DOHH2 (cell line): ENCODE measurements around the gene HECTD3.

Source experiments
- H3F3A ChIP-seq: fragments of 200-600 bp; sonication (generic), shearing (Covaris generic); 2 replicates; pipeline ENCODE4 v1.6.0; 2016; ENCODE audit warnings: antibody characterized with exemption, mild to moderate bottlenecking; ENCODE audit not compliant: control insufficient read depth, insufficient read depth
- H3K27ac ChIP-seq: fragments of 200-600 bp; sonication (generic); 2 replicates; pipeline ENCODE4 v1.5.1; 2014; ENCODE audit warnings: low read depth, mild to moderate bottlenecking, low read length, moderate library complexity
- H3K27me3 ChIP-seq: fragments of 200-600 bp; sonication (generic); 2 replicates; pipeline ENCODE4 v1.6.1; 2014; ENCODE audit warnings: mild to moderate bottlenecking, low read length, mixed read lengths; ENCODE audit not compliant: control insufficient read depth
- H3K36me3 ChIP-seq: fragments of 200-600 bp; sonication (generic); 2 replicates; pipeline ENCODE4 v1.6.1; 2014; ENCODE audit warnings: mild to moderate bottlenecking, low read length, moderate library complexity, mixed read lengths; ENCODE audit not compliant: control insufficient read depth
- H3K4me1 ChIP-seq: fragments of 200-600 bp; sonication (generic); 2 replicates; pipeline ENCODE4 v1.6.1; 2014; ENCODE audit warnings: mild to moderate bottlenecking, low read length, mixed read lengths; ENCODE audit not compliant: control insufficient read depth
- H3K4me2 ChIP-seq: fragments of 200-600 bp; sonication (generic); 2 replicates; pipeline ENCODE4 v1.6.0; 2014; ENCODE audit warnings: mild to moderate bottlenecking, low read length, moderate library complexity
- H3K4me3 ChIP-seq: fragments of 200-600 bp; sonication (generic); 2 replicates; pipeline ENCODE4 v1.5.1; 2014; ENCODE audit warnings: mild to moderate bottlenecking, low read length, mixed read lengths
- H3K79me2 ChIP-seq: fragments of 200-600 bp; sonication (generic); 2 replicates; pipeline ENCODE4 v1.6.1; 2014; ENCODE audit warnings: mild to moderate bottlenecking, low read length, mixed read lengths; ENCODE audit not compliant: control insufficient read depth
- H3K9me2 ChIP-seq: fragments of 200-600 bp; sonication (generic); replicated peaks from 2 replicates; pipeline ENCODE4 v1.6.1; 2014; ENCODE audit warnings: mild to moderate bottlenecking, low read length, mixed read lengths; ENCODE audit not compliant: control insufficient read depth
- H3K9me3 ChIP-seq: fragments of 200-600 bp; sonication (generic); 2 replicates; pipeline ENCODE4 v1.6.1; 2014; ENCODE audit warnings: antibody characterized with exemption, low read length, mixed read lengths; ENCODE audit not compliant: control insufficient read depth, insufficient read depth
- H4K20me1 ChIP-seq: fragments of 200-600 bp; sonication (generic); 2 replicates; pipeline ENCODE4 v1.6.0; 2014; ENCODE audit warnings: low read depth, mild to moderate bottlenecking, antibody characterized with exemption, low read length, moderate library complexity; ENCODE audit not compliant: control insufficient read depth, insufficient read depth
- CTCF ChIP-seq: fragments of 200-600 bp; sonication (generic); IDR thresholded peaks from one replicate; pipeline ENCODE4 v1.5.1; 2014; ENCODE audit warnings: antibody characterized with exemption, mild to moderate bottlenecking, low read depth, low read length; ENCODE audit not compliant: poor library complexity, severe bottlenecking
- EZH2phosphoT487 ChIP-seq: fragments of 200-600 bp; sonication (generic); IDR thresholded peaks from 2 replicates; pipeline ENCODE4 v1.6.1; 2017; ENCODE audit warnings: borderline replicate concordance, mild to moderate bottlenecking, antibody characterized with exemption, low read length, moderate library complexity, mixed read lengths

Gene HECTD3

GRCh38 chr1:45023663-45024062, 12.5 kb upstream of the HECTD3 start:
- no peaks in the 10 kb centered on the region for H3K9me2 ChIP-seq
- no peaks in the 10 kb centered on the region for H3K4me1 ChIP-seq
- no peak for TF ChIP-seq EZH2phosphoT487
- TF ChIP-seq CTCF: no peak
- H3F3A ChIP-seq: no peaks in the 10 kb centered on the region
- H4K20me1 ChIP-seq: no peaks in the 10 kb centered on the region
- H3K9me3 ChIP-seq: 0 out of 2 replicates have a peak, but pooled peaks cover 4% of the 10 kb centered on the region
- H3K36me3 ChIP-seq: no peaks in the 10 kb centered on the region
- no peak overlapping the region for H3K4me3 ChIP-seq
- no peak overlapping the region for H3K4me2 ChIP-seq
- H3K79me2 ChIP-seq: no peaks in the 10 kb centered on the region
- peaks cover 13% of the 10 kb centered on the region for H3K27me3 ChIP-seq
- no peak overlapping the region for H3K27ac ChIP-seq

GRCh38 chr1:45018599-45019230, 7.6 kb upstream of the HECTD3 start:
- Histone ChIP-seq H4K20me1 (no peaks in the 10 kb centered on the region), H3K27me3 (peaks cover 2% of the 10 kb centered on the region; the same call in 1 of the 2 replicates), H3F3A (no peaks in the 10 kb centered on the region), H3K9me3 (0 out of 2 replicates have a peak, but pooled peaks cover 2% of the 10 kb centered on the region), H3K4me2 (no peak overlapping the region), H3K79me2 (no peaks in the 10 kb centered on the region), H3K4me1 (0 out of 2 replicates have a peak, but pooled peaks cover 2% of the 10 kb centered on the region), H3K4me3 (no peak overlapping the region), H3K9me2 (no peaks in the 10 kb centered on the region), H3K27ac (no peak overlapping the region), H3K36me3 (peaks cover 9% of the 10 kb centered on the region)
- TF ChIP-seq EZH2phosphoT487: no peak
- TF ChIP-seq CTCF: peak; percentile 83

- Histone ChIP-seq H3K4me3 (no peak overlapping the region), H4K20me1 (no peaks in the 10 kb centered on the region), H3K9me2 (no peaks in the 10 kb centered on the region), H3K9me3 (no peaks in the 10 kb centered on the region), H3K27ac (no peak overlapping the region), H3K36me3 (peaks cover 9% of the 10 kb centered on the region), H3K79me2 (peaks cover 8% of the 10 kb centered on the region), H3K27me3 (no peaks in the 10 kb centered on the region), H3F3A (no peaks in the 10 kb centered on the region), H3K4me1 (peaks cover 16% of the 10 kb centered on the region), H3K4me2 (no peak overlapping the region)
- TF ChIP-seq CTCF (no peak), EZH2phosphoT487 (no peak)
Observed at GRCh38 chr1:45016767-45017166, 5.6 kb upstream of the HECTD3 start.
